ENCODE data around the gene MZT2A.
"Not testable (repeated sequence)": the region's sequence is repeated elsewhere in the genome, so short reads cannot be mapped to it uniquely, and the experiment has no call there.

- not testable (repeated sequence) for TF ChIP-seq CTCF (IDR thresholded peaks at IDR 0.05 in 8 of 11, conservative IDR thresholded peaks at IDR 0.05 in 3 of 11); POLR2A (IDR thresholded peaks at IDR 0.05); POLR2AphosphoS5 (IDR thresholded peaks at IDR 0.05)
Measured at GRCh38 chr2:131491469-131491836, 744 bp downstream of the MZT2A start.

Data from spleen (tissue), 7 donors.